Measurements from ENCODE around the gene SERPINB13. TPM values are rescaled to one million over a fixed set of nuclear protein-coding genes. Genes with fewer than 3 reads are reported as not detected.

SERPINB13 gene
- total RNA-seq, 1 donor from 2014 or later = not detected

DNA sequence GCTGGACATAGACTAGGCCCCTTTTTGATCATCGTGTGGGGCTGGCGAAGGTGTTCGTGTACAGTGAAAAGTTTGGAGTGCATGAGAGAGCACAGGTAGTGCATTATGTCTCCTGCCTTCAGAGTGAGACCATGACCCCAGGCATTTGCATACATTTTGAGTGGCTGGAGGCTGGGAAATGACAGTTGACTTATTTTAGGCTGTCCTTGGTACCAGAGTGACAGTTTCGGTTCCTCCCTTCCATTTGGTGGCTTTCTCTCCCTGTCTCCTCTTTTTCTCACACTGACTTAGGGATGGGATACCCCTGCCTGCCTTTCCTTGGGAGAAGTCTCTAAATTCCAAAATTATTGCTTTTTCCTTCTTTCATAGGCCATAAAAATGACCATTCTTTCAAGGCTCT, 24.9 kb upstream of the SERPINB13 start:
- DNase-seq (ENCODE audit: low read depth, low spot score) = no peak
- Mint-ChIP-seq H3K9me3 (peaks cover 2% of the 10 kb centered on the region), H3K4me3 (no peak overlapping the region), H3K4me1 (no peaks in the 10 kb centered on the region), H3K27me3 (ENCODE audit: low read depth) (no peaks in the 10 kb centered on the region), H3K36me3 (ENCODE audit: low read depth) (no peaks in the 10 kb centered on the region), H3K27ac (ENCODE audit: unreplicated experiment) (no peak overlapping the region)
- TF ChIP-seq, protein P1, sequence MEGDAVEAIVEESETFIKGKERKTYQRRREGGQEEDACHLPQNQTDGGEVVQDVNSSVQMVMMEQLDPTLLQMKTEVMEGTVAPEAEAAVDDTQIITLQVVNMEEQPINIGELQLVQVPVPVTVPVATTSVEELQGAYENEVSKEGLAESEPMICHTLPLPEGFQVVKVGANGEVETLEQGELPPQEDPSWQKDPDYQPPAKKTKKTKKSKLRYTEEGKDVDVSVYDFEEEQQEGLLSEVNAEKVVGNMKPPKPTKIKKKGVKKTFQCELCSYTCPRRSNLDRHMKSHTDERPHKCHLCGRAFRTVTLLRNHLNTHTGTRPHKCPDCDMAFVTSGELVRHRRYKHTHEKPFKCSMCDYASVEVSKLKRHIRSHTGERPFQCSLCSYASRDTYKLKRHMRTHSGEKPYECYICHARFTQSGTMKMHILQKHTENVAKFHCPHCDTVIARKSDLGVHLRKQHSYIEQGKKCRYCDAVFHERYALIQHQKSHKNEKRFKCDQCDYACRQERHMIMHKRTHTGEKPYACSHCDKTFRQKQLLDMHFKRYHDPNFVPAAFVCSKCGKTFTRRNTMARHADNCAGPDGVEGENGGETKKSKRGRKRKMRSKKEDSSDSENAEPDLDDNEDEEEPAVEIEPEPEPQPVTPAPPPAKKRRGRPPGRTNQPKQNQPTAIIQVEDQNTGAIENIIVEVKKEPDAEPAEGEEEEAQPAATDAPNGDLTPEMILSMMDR (conservative IDR thresholded peaks at IDR 0.05) = no peak

- Mint-ChIP-seq H3K4me3 (no peak overlapping the region), H3K4me1 (no peaks in the 10 kb centered on the region), H3K27me3 (ENCODE audit: low read depth) (no peaks in the 10 kb centered on the region), H3K9me3 (peaks cover 2% of the 10 kb centered on the region), H3K36me3 (ENCODE audit: low read depth) (no peaks in the 10 kb centered on the region), H3K27ac (ENCODE audit: unreplicated experiment) (no peak overlapping the region)
- no peak for DNase-seq (ENCODE audit: low read depth, low spot score)
- TF ChIP-seq, protein P1 (conservative IDR thresholded peaks at IDR 0.05) = no peak
Observed at GRCh38 chr18:63564021-63564420, 23.1 kb upstream of the SERPINB13 start.

- Mint-ChIP-seq H3K27ac (ENCODE audit: unreplicated experiment) (no peak overlapping the region), H3K27me3 (ENCODE audit: low read depth) (no peaks in the 10 kb centered on the region), H3K9me3 (peaks cover 2% of the 10 kb centered on the region), H3K36me3 (ENCODE audit: low read depth) (no peaks in the 10 kb centered on the region), H3K4me1 (no peaks in the 10 kb centered on the region), H3K4me3 (no peak overlapping the region)
- DNase-seq (ENCODE audit: low read depth, low spot score) = no peak
- TF ChIP-seq, protein P1 (conservative IDR thresholded peaks at IDR 0.05) = no peak
Observed at GRCh38 chr18:63564561-63564960, 22.6 kb upstream of the SERPINB13 start.

DNA sequence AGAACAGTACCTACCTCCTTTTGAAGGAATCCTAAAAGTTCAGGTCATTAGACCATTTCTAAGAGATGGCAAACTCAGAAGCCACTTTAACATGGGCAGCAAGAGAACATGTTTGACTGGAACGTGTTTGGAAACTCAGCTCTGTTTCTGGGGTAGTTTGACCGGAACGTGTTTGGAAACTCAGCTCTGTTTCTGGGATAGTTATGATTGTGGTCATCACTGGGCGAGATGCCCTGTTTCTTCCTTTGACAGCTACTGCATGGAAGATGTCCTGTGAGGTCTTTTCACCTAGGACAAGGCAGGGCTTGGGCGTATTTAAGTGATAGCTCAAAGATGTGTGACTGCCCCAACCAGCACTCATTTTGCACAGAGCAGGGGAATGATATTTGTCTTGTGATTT, 19.9 kb upstream of the SERPINB13 start:
- no peak overlapping the region for H3K4me3 Mint-ChIP-seq
- DNase-seq (ENCODE audit: low read depth, low spot score) = no peak
- TF ChIP-seq, protein P1 (conservative IDR thresholded peaks at IDR 0.05) = no peak
- no peaks in the 10 kb centered on the region for H3K36me3 Mint-ChIP-seq (ENCODE audit: low read depth)
- no peaks in the 10 kb centered on the region for H3K27me3 Mint-ChIP-seq (ENCODE audit: low read depth)
- H3K9me3 Mint-ChIP-seq = peaks cover 2% of the 10 kb centered on the region
- H3K27ac Mint-ChIP-seq (ENCODE audit: unreplicated experiment) = no peak overlapping the region
- H3K4me1 Mint-ChIP-seq = no peaks in the 10 kb centered on the region

DNA sequence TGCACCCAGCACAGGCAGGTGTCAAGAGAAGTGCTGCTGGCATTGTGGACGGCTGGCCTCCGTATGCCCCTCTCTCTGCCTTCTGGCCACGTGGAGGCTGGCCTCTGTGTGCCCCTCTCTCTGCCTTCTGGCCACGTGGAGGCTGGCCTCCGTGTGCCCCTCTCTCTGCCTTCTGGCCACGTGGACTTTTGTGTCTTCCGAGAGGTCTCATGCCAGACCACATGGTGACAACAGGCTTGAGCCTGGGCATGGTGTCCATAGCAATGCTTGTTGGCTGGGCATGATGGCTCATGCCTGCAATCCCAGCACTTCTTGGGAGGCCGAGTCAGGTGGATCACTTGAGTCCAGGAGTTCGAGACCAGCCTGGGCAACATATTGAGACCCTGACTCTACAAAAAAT, 19.3 kb upstream of the SERPINB13 start:
- TF ChIP-seq, protein P1 (conservative IDR thresholded peaks at IDR 0.05) = no peak
- Mint-ChIP-seq H3K4me1 (no peaks in the 10 kb centered on the region), H3K36me3 (ENCODE audit: low read depth) (no peaks in the 10 kb centered on the region), H3K9me3 (peaks cover 2% of the 10 kb centered on the region), H3K4me3 (no peak overlapping the region), H3K27me3 (ENCODE audit: low read depth) (no peaks in the 10 kb centered on the region), H3K27ac (ENCODE audit: unreplicated experiment) (no peak overlapping the region)
- DNase-seq (ENCODE audit: low read depth, low spot score) = no peak

- peaks cover 2% of the 10 kb centered on the region for H3K9me3 Mint-ChIP-seq
- H3K27ac Mint-ChIP-seq (ENCODE audit: unreplicated experiment) = no peak overlapping the region
- no peaks in the 10 kb centered on the region for H3K36me3 Mint-ChIP-seq (ENCODE audit: low read depth)
- no peaks in the 10 kb centered on the region for H3K4me1 Mint-ChIP-seq
- H3K27me3 Mint-ChIP-seq (ENCODE audit: low read depth) = no peaks in the 10 kb centered on the region
- DNase-seq (ENCODE audit: low read depth, low spot score) = no peak
- TF ChIP-seq, protein P1 (conservative IDR thresholded peaks at IDR 0.05) = no peak
- no peak overlapping the region for H3K4me3 Mint-ChIP-seq
Observed at GRCh38 chr18:63570721-63571120, 16.4 kb upstream of the SERPINB13 start.
